HepG2 (cell line): ENCODE data around the gene S100A7. TPM values are rescaled to one million over a fixed set of nuclear protein-coding genes. Genes with fewer than 3 reads are reported as not detected.

Source experiments
- CEBPG ChIP-seq: IDR thresholded peaks from 2 replicates; pipeline ENCODE4 v1.6.1; 2016
- DPF2 ChIP-seq: sonication (generic); formaldehyde crosslinking; IDR thresholded peaks from 2 replicates; pipeline ENCODE4 v1.4.0; 2020; ENCODE audit warnings: mild to moderate bottlenecking, low read depth, missing genetic modification reagents, borderline replicate concordance
- FOXA1 ChIP-seq, 2 experiments: fragments of 450-650 bp in 1 of 2; sonication (generic) in 1 of 2; formaldehyde crosslinking in 1 of 2; IDR thresholded peaks; 2 replicates each; pipeline versions ENCODE4 v1.4.0 to v1.6.1; 2016 to 2020; ENCODE audit warnings: missing genetic modification reagents in 1 of 2
- HNRNPK ChIP-seq: fragments of 200-400 bp; formaldehyde crosslinking; IDR thresholded peaks from 2 replicates; pipeline ENCODE4 v1.6.1; 2018; ENCODE audit warnings: low read length, low read depth, moderate library complexity, mild to moderate bottlenecking; ENCODE audit not compliant: poor library complexity, severe bottlenecking
- IRF2 ChIP-seq: IDR thresholded peaks from 2 replicates; pipeline ENCODE4 v1.6.1; 2018; ENCODE audit warnings: missing genetic modification reagents, missing compliant biosample characterization
- JDP2 ChIP-seq: sonication (generic); formaldehyde crosslinking; IDR thresholded peaks from 2 replicates; pipeline ENCODE4 v1.8.1; 2022; ENCODE audit warnings: missing genetic modification reagents, borderline replicate concordance
- NONO ChIP-seq, 2 experiments: fragments of 450-650 bp in 1 of 2; sonication (generic) in 1 of 2; formaldehyde crosslinking in 1 of 2; IDR thresholded peaks in 1 of 2; conservative IDR thresholded peaks in 1 of 2; 2 replicates each; pipeline versions ENCODE4 v1.6.1 to v1.8.0; 2017 to 2022; ENCODE audit warnings: mild to moderate bottlenecking in 1 of 2, missing genetic modification reagents in 1 of 2, moderate library complexity in 1 of 2
- NR0B2 ChIP-seq: sonication (generic); formaldehyde crosslinking; IDR thresholded peaks from 2 replicates; pipeline ENCODE4 v1.4.0; 2020; ENCODE audit warnings: mild to moderate bottlenecking, missing genetic modification reagents
- REL ChIP-seq: sonication (generic); formaldehyde crosslinking; conservative IDR thresholded peaks from 2 replicates; pipeline ENCODE4 v1.8.0; 2022; ENCODE audit warnings: mild to moderate bottlenecking, missing genetic modification reagents, moderate library complexity
- RXRB ChIP-seq: IDR thresholded peaks from 2 replicates; pipeline ENCODE4 v1.6.1; 2016; ENCODE audit warnings: borderline replicate concordance, missing genetic modification reagents, missing compliant biosample characterization
- SIN3B ChIP-seq: fragments of 150-350 bp; IDR thresholded peaks from 2 replicates; pipeline ENCODE4 v1.6.1; 2014; ENCODE audit warnings: low read length
- ZBTB10 ChIP-seq: sonication (generic); formaldehyde crosslinking; IDR thresholded peaks from 2 replicates; pipeline ENCODE4 v1.4.0; 2020; ENCODE audit warnings: missing genetic modification reagents, borderline replicate concordance
- ZBTB37 ChIP-seq: sonication (generic); formaldehyde crosslinking; IDR thresholded peaks from 2 replicates; pipeline ENCODE4 v1.4.0; 2020; ENCODE audit warnings: mild to moderate bottlenecking, missing genetic modification reagents
- ZNF431 ChIP-seq: sonication (generic); formaldehyde crosslinking; IDR thresholded peaks from 2 replicates; pipeline ENCODE4 v1.9.0; 2022; ENCODE audit warnings: missing genetic modification reagents, low read depth, mild to moderate bottlenecking, borderline replicate concordance
- ZNF530 ChIP-seq: sonication (generic); formaldehyde crosslinking; IDR thresholded peaks from 2 replicates; pipeline ENCODE4 v1.5.0; 2020; ENCODE audit warnings: low read depth, mild to moderate bottlenecking, missing genetic modification reagents
- ZNF577 ChIP-seq: sonication (generic); formaldehyde crosslinking; IDR thresholded peaks from 2 replicates; pipeline ENCODE4 v1.4.0; 2020; ENCODE audit warnings: mild to moderate bottlenecking, low read depth, missing genetic modification reagents, borderline replicate concordance
- polyA plus RNA-seq, 8 experiments: library from polyadenylated mRNA; depleted of rRNA in 3 of 8; stranded (reverse) in 7 of 8; unstranded in 1 of 8; fragments of >200 nt; fragmentation: Illumina TruSeq in 4 of 8; extraction: Trizol in 4 of 8; gene quantifications; 2 replicates each; pipeline versions ENCODE4 v1.2.1 to v1.2.3, GENCODE V29; 2011 to 2016; ENCODE audit warnings: low read depth in 4 of 8, missing spikeins in 1 of 8, mixed read lengths in 1 of 8; ENCODE audit not compliant: insufficient read depth in 1 of 8
- total RNA-seq, 5 experiments: library from RNA; depleted of rRNA; stranded (reverse); fragments of >200 nt; fragmentation: Illumina TruSeq; extraction: Trizol; gene quantifications; 2 replicates each; pipeline ENCODE4 v1.2.3, GENCODE V29; 2016; ENCODE audit warnings: low read depth in 1 of 5
- TF ChIP-seq, protein P1 (sequence below): IDR thresholded peaks from 2 replicates; pipeline ENCODE4 v1.6.1; 2018; ENCODE audit warnings: missing genetic modification reagents
- TF ChIP-seq, protein P2 (sequence below): sonication (generic); formaldehyde crosslinking; IDR thresholded peaks from 2 replicates; pipeline ENCODE4 v1.4.0; 2020; ENCODE audit warnings: missing genetic modification reagents, borderline replicate concordance

The S100A7 gene
- total and polyA plus RNA-seq, 2 of the 13 experiments (the other 11 are each of a cell fraction or from before 2014, with no cell fraction given) = not detected

GRCh38 chr1:153506831-153507413, 46.5 kb upstream of the S100A7 start (continued):
- TF ChIP-seq NR0B2 (CRISPR knock-in tag) (no peak), HNRNPK (no peak), CEBPG (no peak), DPF2 (no peak), RXRB (CRISPR knock-in tag) (0 out of 2 replicates have a peak, but pooled peaks have one; percentile 37), REL (CRISPR knock-in tag) (no peak), NONO (IDR thresholded peaks at IDR 0.05) (no peak), NONO (CRISPR knock-in tag; conservative IDR thresholded peaks at IDR 0.05) (no peak), ZNF577 (CRISPR knock-in tag) (no peak), FOXA1 (IDR thresholded peaks at IDR 0.05) (no peak), FOXA1 (CRISPR knock-in tag; IDR thresholded peaks at IDR 0.05) (0 out of 2 replicates have a peak, but pooled peaks have one; percentile 7), ZBTB37 (CRISPR knock-in tag) (no peak), SIN3B (no peak), ZBTB10 (CRISPR knock-in tag) (no peak), IRF2 (no peak), ZNF431 (CRISPR knock-in tag) (no peak), ZNF530 (CRISPR knock-in tag) (no peak), JDP2 (no peak)
- TF ChIP-seq, protein P1, sequence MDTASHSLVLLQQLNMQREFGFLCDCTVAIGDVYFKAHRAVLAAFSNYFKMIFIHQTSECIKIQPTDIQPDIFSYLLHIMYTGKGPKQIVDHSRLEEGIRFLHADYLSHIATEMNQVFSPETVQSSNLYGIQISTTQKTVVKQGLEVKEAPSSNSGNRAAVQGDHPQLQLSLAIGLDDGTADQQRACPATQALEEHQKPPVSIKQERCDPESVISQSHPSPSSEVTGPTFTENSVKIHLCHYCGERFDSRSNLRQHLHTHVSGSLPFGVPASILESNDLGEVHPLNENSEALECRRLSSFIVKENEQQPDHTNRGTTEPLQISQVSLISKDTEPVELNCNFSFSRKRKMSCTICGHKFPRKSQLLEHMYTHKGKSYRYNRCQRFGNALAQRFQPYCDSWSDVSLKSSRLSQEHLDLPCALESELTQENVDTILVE = no peak
- TF ChIP-seq, protein P2, sequence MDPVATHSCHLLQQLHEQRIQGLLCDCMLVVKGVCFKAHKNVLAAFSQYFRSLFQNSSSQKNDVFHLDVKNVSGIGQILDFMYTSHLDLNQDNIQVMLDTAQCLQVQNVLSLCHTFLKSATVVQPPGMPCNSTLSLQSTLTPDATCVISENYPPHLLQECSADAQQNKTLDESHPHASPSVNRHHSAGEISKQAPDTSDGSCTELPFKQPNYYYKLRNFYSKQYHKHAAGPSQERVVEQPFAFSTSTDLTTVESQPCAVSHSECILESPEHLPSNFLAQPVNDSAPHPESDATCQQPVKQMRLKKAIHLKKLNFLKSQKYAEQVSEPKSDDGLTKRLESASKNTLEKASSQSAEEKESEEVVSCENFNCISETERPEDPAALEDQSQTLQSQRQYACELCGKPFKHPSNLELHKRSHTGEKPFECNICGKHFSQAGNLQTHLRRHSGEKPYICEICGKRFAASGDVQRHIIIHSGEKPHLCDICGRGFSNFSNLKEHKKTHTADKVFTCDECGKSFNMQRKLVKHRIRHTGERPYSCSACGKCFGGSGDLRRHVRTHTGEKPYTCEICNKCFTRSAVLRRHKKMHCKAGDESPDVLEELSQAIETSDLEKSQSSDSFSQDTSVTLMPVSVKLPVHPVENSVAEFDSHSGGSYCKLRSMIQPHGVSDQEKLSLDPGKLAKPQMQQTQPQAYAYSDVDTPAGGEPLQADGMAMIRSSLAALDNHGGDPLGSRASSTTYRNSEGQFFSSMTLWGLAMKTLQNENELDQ (CRISPR knock-in tag) = no peak
